Fibroblast of skin of abdomen (primary cell): Measurements from ENCODE around the gene CREB5. TPM values are rescaled to one million over a fixed set of nuclear protein-coding genes. Genes with fewer than 3 reads are reported as not detected.
"Not testable (repeated sequence)": the region's sequence is repeated elsewhere in the genome, so short reads cannot be mapped to it uniquely, and the experiment has no call there.

Experiments
- DNase-seq: peaks from one replicate; pipeline ENCODE4 v3.0.0-alpha.2; 2013
- polyA plus RNA-seq, 2 experiments: library from polyadenylated mRNA; unstranded; fragments of 120-200 nt; gene quantifications; one replicate each; pipeline ENCODE4 v1.2.1, GENCODE V29; 2013; ENCODE audit not compliant: insufficient read length in 2 of 2

The CREB5 gene
- 5.7 TPM for polyA plus RNA-seq (2013, experiment 1 of 2; ENCODE audit: insufficient read length)
- polyA plus RNA-seq (2013, experiment 2 of 2; ENCODE audit: insufficient read length) = 4.9 TPM

GRCh38 chr7:28411876-28412662, at the start of gene CREB5:
Gene CREB5 (plus strand): TSS chr7:28412518. CDS start chr7:28412915, 397 bp downstream.
- no peak for DNase-seq

GRCh38 chr7:28362812-28363211, 49.5 kb upstream of the CREB5 start:
- no peak for DNase-seq

GRCh38 chr7:28364082-28364481, 48.2 kb upstream of the CREB5 start:
- no peak for DNase-seq

- no peak for DNase-seq
These were observed 42.8 kb upstream of the CREB5 start for GRCh38 chr7:28369523-28369922.

GRCh38 chr7:28371846-28372245, 40.5 kb upstream of the CREB5 start:
- no peak for DNase-seq

- no peak for DNase-seq
These were observed 38.3 kb upstream of the CREB5 start for GRCh38 chr7:28373990-28374389.

- no peak for DNase-seq
These were observed 36.6 kb upstream of the CREB5 start for GRCh38 chr7:28375729-28376128.

GRCh38 chr7:28376634-28377033, 35.7 kb upstream of the CREB5 start:
- no peak for DNase-seq

- no peak for DNase-seq
These were observed 33.7 kb upstream of the CREB5 start for GRCh38 chr7:28378574-28379149.

GRCh38 chr7:28381466-28381865, 30.9 kb upstream of the CREB5 start:
- no peak for DNase-seq

GRCh38 chr7:28382144-28382543, 30.2 kb upstream of the CREB5 start:
- no peak for DNase-seq

GRCh38 chr7:28383975-28384374, 28.3 kb upstream of the CREB5 start:
- no peak for DNase-seq

- DNase-seq = peak; percentile 72
These were observed 22.6 kb upstream of the CREB5 start for GRCh38 chr7:28389504-28390395.

- DNase-seq = no peak
These were observed 21.9 kb upstream of the CREB5 start for GRCh38 chr7:28390426-28390825.

- no peak for DNase-seq
These were observed 20.0 kb upstream of the CREB5 start for GRCh38 chr7:28392289-28392688.

- DNase-seq = no peak
These were observed 16.9 kb upstream of the CREB5 start for GRCh38 chr7:28395404-28395803.

GRCh38 chr7:28395831-28396230, 16.5 kb upstream of the CREB5 start:
- no peak for DNase-seq

- DNase-seq = no peak
These were observed 15.2 kb upstream of the CREB5 start for GRCh38 chr7:28397141-28397540.

- no peak for DNase-seq
These were observed 11.4 kb upstream of the CREB5 start for GRCh38 chr7:28400838-28401360.

- DNase-seq = not testable (repeated sequence)
These were observed 10.8 kb upstream of the CREB5 start for GRCh38 chr7:28401567-28401966.

- DNase-seq = peak; percentile 96
These were observed 6.7 kb upstream of the CREB5 start for GRCh38 chr7:28405662-28406061.

- no peak for DNase-seq
These were observed 6.1 kb upstream of the CREB5 start for GRCh38 chr7:28406192-28406591.

GRCh38 chr7:28407651-28408050, 4.7 kb upstream of the CREB5 start:
- peak; percentile 71 for DNase-seq
